ENCODE results near the gene BSPRY. TPM values are rescaled to one million over a fixed set of nuclear protein-coding genes. Genes with fewer than 3 reads are reported as not detected.

The BSPRY gene
- total RNA-seq, 1 donor from 2014 or later, result 1.3 TPM

DNA sequence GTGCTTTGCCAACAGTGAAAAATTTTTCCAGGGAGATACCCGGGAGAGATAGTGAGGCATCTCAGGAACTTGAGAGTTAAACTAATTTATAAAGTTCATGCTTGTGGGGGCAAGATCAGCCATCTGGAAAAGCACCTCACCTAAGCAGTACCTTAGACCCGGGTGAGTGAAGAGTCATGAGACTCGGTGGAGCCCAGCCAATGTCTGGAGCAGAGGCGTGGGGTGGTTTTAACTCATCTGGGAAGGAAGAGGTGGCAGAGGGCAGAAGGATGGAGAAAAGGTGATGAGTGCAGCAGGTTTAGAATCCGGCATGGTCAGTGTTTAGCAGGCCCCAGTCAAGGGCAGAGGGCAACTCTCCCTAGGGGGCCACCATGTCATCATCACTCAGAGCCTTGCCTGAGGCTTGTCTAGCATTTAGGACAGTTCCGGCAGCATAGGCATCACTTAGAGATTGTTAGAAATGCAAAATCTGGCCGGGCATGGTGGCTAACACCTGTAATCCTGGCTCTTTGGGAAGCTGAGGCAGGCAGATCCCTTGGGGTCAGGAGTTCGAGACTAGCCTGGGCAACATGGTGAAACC is 41.9 kb upstream of the BSPRY start:
- Mint-ChIP-seq H3K36me3 (ENCODE audit: low read depth) (no peaks in the 10 kb centered on the region), H3K9me3 (no peaks in the 10 kb centered on the region), H3K4me1 (no peaks in the 10 kb centered on the region), H3K4me3 (no peak overlapping the region), H3K27ac (no peak overlapping the region), H3K27me3 (peaks cover 12% of the 10 kb centered on the region)
- CTCF ChIA-PET, result no interaction called here
- no peak for DNase-seq
- ATAC-seq (ENCODE audit: low read depth), result no peak
- POLR2A ChIA-PET, result no interaction called here
- TF ChIP-seq, protein P1, sequence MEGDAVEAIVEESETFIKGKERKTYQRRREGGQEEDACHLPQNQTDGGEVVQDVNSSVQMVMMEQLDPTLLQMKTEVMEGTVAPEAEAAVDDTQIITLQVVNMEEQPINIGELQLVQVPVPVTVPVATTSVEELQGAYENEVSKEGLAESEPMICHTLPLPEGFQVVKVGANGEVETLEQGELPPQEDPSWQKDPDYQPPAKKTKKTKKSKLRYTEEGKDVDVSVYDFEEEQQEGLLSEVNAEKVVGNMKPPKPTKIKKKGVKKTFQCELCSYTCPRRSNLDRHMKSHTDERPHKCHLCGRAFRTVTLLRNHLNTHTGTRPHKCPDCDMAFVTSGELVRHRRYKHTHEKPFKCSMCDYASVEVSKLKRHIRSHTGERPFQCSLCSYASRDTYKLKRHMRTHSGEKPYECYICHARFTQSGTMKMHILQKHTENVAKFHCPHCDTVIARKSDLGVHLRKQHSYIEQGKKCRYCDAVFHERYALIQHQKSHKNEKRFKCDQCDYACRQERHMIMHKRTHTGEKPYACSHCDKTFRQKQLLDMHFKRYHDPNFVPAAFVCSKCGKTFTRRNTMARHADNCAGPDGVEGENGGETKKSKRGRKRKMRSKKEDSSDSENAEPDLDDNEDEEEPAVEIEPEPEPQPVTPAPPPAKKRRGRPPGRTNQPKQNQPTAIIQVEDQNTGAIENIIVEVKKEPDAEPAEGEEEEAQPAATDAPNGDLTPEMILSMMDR (IDR thresholded peaks at IDR 0.05), result no peak
- intact Hi-C loops (cut with micrococcal nuclease), result no loop called here

DNA sequence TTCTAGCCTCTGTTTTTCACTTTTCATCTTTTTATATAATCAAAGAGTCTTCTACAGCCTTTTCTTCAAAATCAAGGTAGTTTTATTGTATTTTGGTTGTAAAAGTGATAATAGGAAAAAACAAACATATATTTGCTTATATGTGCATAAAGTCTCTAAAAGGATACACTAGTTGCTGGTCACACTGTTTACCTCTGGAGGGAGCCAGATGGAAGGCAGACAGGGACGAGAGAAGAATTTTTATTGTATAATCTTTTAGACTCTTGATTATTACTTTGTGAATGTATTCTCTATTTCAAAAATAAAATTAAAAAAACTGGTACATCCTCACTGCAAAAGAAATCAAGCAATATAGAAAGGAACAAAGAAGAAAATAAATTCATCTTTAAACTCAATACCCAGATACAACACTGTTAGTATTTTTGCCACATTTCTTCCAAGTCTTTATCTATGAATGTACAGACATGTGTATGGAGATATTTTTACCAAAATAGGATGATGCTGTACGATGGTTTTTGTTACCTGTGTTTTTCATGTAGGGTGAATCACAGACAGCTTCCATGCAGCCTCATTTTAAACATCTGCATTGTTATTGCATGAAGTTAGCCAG is 40.0 kb upstream of the BSPRY start:
- TF ChIP-seq, protein P1 (IDR thresholded peaks at IDR 0.05), result no peak
- H3K4me1 Mint-ChIP-seq, result no peaks in the 10 kb centered on the region
- no peaks in the 10 kb centered on the region for H3K36me3 Mint-ChIP-seq (ENCODE audit: low read depth)
- H3K4me3 Mint-ChIP-seq, result no peak overlapping the region
- ChIA-PET POLR2A (no interaction called here), CTCF (interaction anchor here (1.3 to 1.9 kb wide), 5 partner anchors 34 to 348 kb away, joined by 3 to 7 read pairs (median 3); partner anchors contain the start of genes CDC26 and PRPF4)
- H3K9me3 Mint-ChIP-seq, result no peaks in the 10 kb centered on the region
- intact Hi-C loops (cut with micrococcal nuclease), result loop anchor here (1.0 to 2.0 kb wide), 3 partner anchors 98 to 349 kb away; no protein-coding TSS in a partner anchor
- no peak overlapping the region for H3K27ac Mint-ChIP-seq
- no peak for DNase-seq
- no peak for ATAC-seq (ENCODE audit: low read depth)
- H3K27me3 Mint-ChIP-seq, result peaks cover 2% of the 10 kb centered on the region

DNA sequence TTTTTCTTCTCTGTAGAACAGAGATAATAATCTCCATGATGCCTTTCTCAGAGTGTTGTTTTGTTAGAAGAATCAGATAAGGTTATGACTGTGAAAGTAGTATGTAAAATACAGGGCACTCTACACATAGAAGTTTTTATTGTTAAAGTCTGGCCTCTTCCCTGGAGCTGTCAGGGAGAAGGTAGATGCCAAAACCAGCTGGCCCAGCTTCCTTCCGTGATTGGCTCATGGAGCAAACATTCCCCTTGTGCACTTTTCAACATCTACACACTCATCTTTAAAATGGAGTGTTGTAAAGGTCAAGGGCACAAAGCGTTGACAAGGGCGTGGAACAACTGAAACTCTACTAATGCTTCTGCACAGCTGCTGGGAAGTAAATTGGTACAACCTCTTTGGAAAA is 38.8 kb upstream of the BSPRY start:
- POLR2A ChIA-PET, result interaction anchor here (1.0 kb wide), 1 partner anchor 100 kb away, joined by 3 read pairs; the partner anchor contains the start of genes C9orf43 and POLE3
- no peak overlapping the region for H3K4me3 Mint-ChIP-seq
- no peaks in the 10 kb centered on the region for H3K9me3 Mint-ChIP-seq
- H3K27ac Mint-ChIP-seq, result no peak overlapping the region
- no peak for DNase-seq
- no peak for ATAC-seq (ENCODE audit: low read depth)
- CTCF ChIA-PET, result interaction anchor here (1.6 to 1.9 kb wide), 3 partner anchors 35 to 347 kb away, joined by 3 to 7 read pairs (median 3); partner anchors contain the start of genes CDC26 and PRPF4
- H3K36me3 Mint-ChIP-seq (ENCODE audit: low read depth), result no peaks in the 10 kb centered on the region
- peaks cover 3% of the 10 kb centered on the region for H3K27me3 Mint-ChIP-seq
- TF ChIP-seq, protein P1 (IDR thresholded peaks at IDR 0.05), result no peak
- H3K4me1 Mint-ChIP-seq, result no peaks in the 10 kb centered on the region
- intact Hi-C loops (cut with micrococcal nuclease), result no loop called here

DNA sequence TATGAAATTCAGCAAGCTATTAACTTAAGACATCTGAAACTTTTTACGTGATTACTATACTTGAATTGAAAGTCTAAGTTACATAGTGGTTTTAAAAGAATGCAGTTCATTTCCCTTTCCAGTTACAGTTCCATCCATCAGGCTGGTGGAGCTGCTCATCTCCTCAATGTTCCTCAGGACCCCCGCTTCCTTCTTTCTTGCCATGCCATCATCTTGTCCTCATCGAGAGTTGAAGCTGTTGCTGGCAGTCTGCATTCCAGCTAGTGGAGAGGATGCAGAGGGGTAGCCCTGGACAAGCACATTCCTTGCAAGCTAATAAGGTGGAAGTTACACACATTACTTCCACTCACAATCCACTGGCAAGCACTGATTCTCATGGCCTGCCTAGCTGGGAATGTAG is 37.4 kb upstream of the BSPRY start:
- intact Hi-C loops (cut with micrococcal nuclease), result no loop called here
- ChIA-PET POLR2A (no interaction called here), CTCF (interaction anchor here (1.1 to 1.4 kb wide), 2 partner anchors 90 to 134 kb away, joined by 3 read pairs; no protein-coding TSS in a partner anchor)
- Mint-ChIP-seq H3K9me3 (no peaks in the 10 kb centered on the region), H3K4me1 (no peaks in the 10 kb centered on the region), H3K36me3 (ENCODE audit: low read depth) (no peaks in the 10 kb centered on the region), H3K27ac (no peak overlapping the region), H3K27me3 (peaks cover 1% of the 10 kb centered on the region), H3K4me3 (no peak overlapping the region)
- DNase-seq (no peak), ATAC-seq (ENCODE audit: low read depth) (no peak)
- TF ChIP-seq, protein P1 (IDR thresholded peaks at IDR 0.05), result no peak

DNA sequence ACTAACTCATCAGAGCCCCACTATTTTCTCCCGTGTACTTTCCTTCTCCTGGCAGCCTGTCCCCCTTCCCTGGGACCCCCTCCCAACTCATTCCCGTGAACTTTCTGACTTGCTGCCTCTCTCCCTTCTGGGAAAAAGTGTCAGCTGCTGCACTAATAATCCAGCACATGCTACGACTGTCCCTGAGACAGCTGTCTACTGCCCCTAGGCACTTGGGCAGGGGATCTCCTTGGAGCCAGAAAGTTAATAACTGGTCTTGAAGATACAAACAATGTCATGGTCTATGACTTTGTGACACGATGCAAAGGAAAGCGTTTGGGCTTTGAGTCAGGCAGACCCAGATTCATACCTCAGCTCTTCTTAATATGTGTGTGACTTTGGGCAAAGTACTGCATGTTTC is 36.1 kb upstream of the BSPRY start:
- Mint-ChIP-seq H3K36me3 (ENCODE audit: low read depth) (no peaks in the 10 kb centered on the region), H3K4me1 (no peaks in the 10 kb centered on the region), H3K27ac (no peak overlapping the region), H3K27me3 (peaks cover 1% of the 10 kb centered on the region), H3K4me3 (no peak overlapping the region), H3K9me3 (no peaks in the 10 kb centered on the region)
- TF ChIP-seq, protein P1 (IDR thresholded peaks at IDR 0.05), result no peak
- POLR2A ChIA-PET, result no interaction called here
- intact Hi-C loops (cut with micrococcal nuclease), result no loop called here
- DNase-seq, result no peak
- ATAC-seq (ENCODE audit: low read depth), result no peak
- CTCF ChIA-PET, result no interaction called here

Data from activated B cell treated with CpG ODN at 0.5 μM for 24 hours (primary cell).